OCI-LY7 (cell line): ENCODE measurements around the gene OR1Q1. TPM values are rescaled to one million over a fixed set of nuclear protein-coding genes. Genes with fewer than 3 reads are reported as not detected.
"Not testable (repeated sequence)": the region's sequence is repeated elsewhere in the genome, so short reads cannot be mapped to it uniquely, and the experiment has no call there.

Experiments used
- BruUV-seq: library from RNA; stranded (reverse); fragments of 400-500 nt; replicated peaks from 2 replicates; lab custom pipeline; 2021; lab: Mats Ljungman, UMichigan
- CTCF ChIA-PET: fragments of 300-600 bp; sonication (Branson Sonifier 250); formaldehyde crosslinking; loops from one replicate; lab custom pipeline; 2022; ENCODE audit warnings: antibody characterized with exemption; ENCODE audit not compliant: unreplicated experiment; lab: Charles Lee
- POLR2A ChIA-PET: fragments of 300-600 bp; sonication (Branson Sonifier 250); formaldehyde crosslinking; loops from one replicate; lab custom pipeline; 2022; ENCODE audit warnings: antibody characterized with exemption; lab: Charles Lee
- DNase-seq: peaks from one replicate; pipeline ENCODE4 v3.0.0-alpha.2; 2015; ENCODE audit warnings: low spot score
- H2AFZ ChIP-seq: fragments of 200-600 bp; sonication (generic), shearing (Covaris generic); 2 replicates; pipeline ENCODE4 v1.6.1; 2014; ENCODE audit warnings: mild to moderate bottlenecking, antibody characterized with exemption, low read length, moderate library complexity
- H3K27ac ChIP-seq: fragments of 200-600 bp; sonication (generic); 2 replicates; pipeline ENCODE4 v1.5.1; 2014; ENCODE audit warnings: mixed run types, low read depth, mild to moderate bottlenecking, moderate library complexity, low read length, inconsistent platforms; ENCODE audit not compliant: poor library complexity, severe bottlenecking
- H3K36me3 ChIP-seq: fragments of 200-600 bp; sonication (generic); 2 replicates; pipeline ENCODE4 v1.6.1; 2014; ENCODE audit warnings: mild to moderate bottlenecking, antibody characterized with exemption, low read length, moderate library complexity, mixed read lengths; ENCODE audit not compliant: insufficient read depth
- H3K4me1 ChIP-seq: fragments of 200-600 bp; sonication (generic); 2 replicates; pipeline ENCODE4 v1.5.1; 2014; ENCODE audit warnings: mild to moderate bottlenecking, low read length; ENCODE audit not compliant: insufficient read depth, poor library complexity, severe bottlenecking
- H3K4me2 ChIP-seq: fragments of 200-600 bp; sonication (generic); 2 replicates; pipeline ENCODE4 v1.6.1; 2014; ENCODE audit warnings: mild to moderate bottlenecking, low read length
- H3K4me3 ChIP-seq: fragments of 200-600 bp; sonication (generic); 2 replicates; pipeline ENCODE4 v1.5.1; 2014; ENCODE audit warnings: mild to moderate bottlenecking, low read depth, low read length; ENCODE audit not compliant: poor library complexity, severe bottlenecking
- H3K79me2 ChIP-seq: fragments of 200-600 bp; sonication (generic); 2 replicates; pipeline ENCODE4 v1.6.1; 2016; ENCODE audit warnings: low read depth, mild to moderate bottlenecking, low read length, moderate library complexity, mixed read lengths; ENCODE audit not compliant: insufficient read depth
- H3K9me2 ChIP-seq: fragments of 200-600 bp; sonication (generic); 2 replicates; pipeline ENCODE4 v1.6.1; 2016; ENCODE audit warnings: mild to moderate bottlenecking, low read length, mixed read lengths; ENCODE audit not compliant: insufficient read depth
- H3K9me3 ChIP-seq: fragments of 200-600 bp; sonication (generic); 2 replicates; pipeline ENCODE4 v1.6.1; 2014; ENCODE audit warnings: mild to moderate bottlenecking, mixed run types, low read length, mixed read lengths
- H4K20me1 ChIP-seq: fragments of 200-600 bp; sonication (generic); 2 replicates; pipeline ENCODE4 v1.6.1; 2014; ENCODE audit warnings: mild to moderate bottlenecking, antibody characterized with exemption, low read length, moderate library complexity, mixed read lengths; ENCODE audit not compliant: insufficient read depth
- CTCF ChIP-seq: fragments of 200-600 bp; sonication (generic); conservative IDR thresholded peaks from 2 replicates; pipeline ENCODE4 v1.5.1; 2014; ENCODE audit warnings: mild to moderate bottlenecking, antibody characterized with exemption, low read length, moderate library complexity, mixed read lengths
- EZH2phosphoT487 ChIP-seq: fragments of 200-600 bp; sonication (generic); IDR thresholded peaks from 2 replicates; pipeline ENCODE4 v1.6.1; 2018; ENCODE audit warnings: low read depth, borderline replicate concordance, mild to moderate bottlenecking, mixed run types, antibody characterized with exemption, low read length, moderate library complexity, mixed read lengths
- intact Hi-C: fragments of 100-400 bp; cut with micrococcal nuclease; formaldehyde crosslinking; loops from one replicate; pipeline ENCODE4 v1.10.0; 2022; ENCODE audit not compliant: unreplicated experiment
- total RNA-seq, 2 experiments: library from RNA; depleted of rRNA in 1 of 2; stranded (reverse); fragments of >200 nt in 1 of 2; shearing (Covaris generic) in 1 of 2; gene quantifications; 2 replicates each; pipeline ENCODE4 v1.2.3, GENCODE V29; 2014 to 2022

Gene OR1Q1
- total RNA-seq, 2 experiments from 2014 or later = not detected

DNA sequence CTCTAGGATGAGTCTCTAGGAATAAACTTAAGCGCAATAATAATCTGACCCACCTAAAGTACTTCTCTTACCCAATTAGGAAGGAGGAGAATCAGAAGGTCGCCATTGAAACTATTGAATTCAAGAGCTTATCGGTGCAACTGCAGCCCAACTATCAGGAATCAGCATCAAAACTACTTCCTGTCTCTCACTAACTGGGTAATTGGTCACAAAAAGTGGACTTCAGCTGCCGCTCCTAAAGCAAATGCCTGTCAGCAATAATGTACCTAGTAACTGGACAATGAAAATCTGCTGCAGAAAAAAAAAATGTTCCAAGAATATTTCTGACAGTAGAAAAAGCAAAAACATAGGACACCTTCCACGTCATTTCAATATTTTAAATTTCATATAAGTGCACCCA is 34.7 kb upstream of the OR1Q1 start:
- no peak overlapping the region for H3K4me3 ChIP-seq
- no peaks in the 10 kb centered on the region for H3K79me2 ChIP-seq
- no peaks in the 10 kb centered on the region for H3K36me3 ChIP-seq
- ChIA-PET POLR2A (interaction anchor here (0.6 kb wide), 1 partner anchor 8 kb away, joined by 4 read pairs; no protein-coding TSS in a partner anchor), CTCF (no interaction called here)
- TF ChIP-seq CTCF = no peak
- no peak for TF ChIP-seq EZH2phosphoT487
- no peaks in the 10 kb centered on the region for H3K9me2 ChIP-seq
- no peak overlapping the region for H3K4me2 ChIP-seq
- no peak for DNase-seq
- intact Hi-C loops = no loop called here
- H4K20me1 ChIP-seq = no peaks in the 10 kb centered on the region
- no TSS peak for BruUV-seq
- H3K27ac ChIP-seq = no peak overlapping the region
- no peaks in the 10 kb centered on the region for H3K9me3 ChIP-seq
- H2AFZ ChIP-seq = no peak overlapping the region
- no peaks in the 10 kb centered on the region for H3K4me1 ChIP-seq

DNA sequence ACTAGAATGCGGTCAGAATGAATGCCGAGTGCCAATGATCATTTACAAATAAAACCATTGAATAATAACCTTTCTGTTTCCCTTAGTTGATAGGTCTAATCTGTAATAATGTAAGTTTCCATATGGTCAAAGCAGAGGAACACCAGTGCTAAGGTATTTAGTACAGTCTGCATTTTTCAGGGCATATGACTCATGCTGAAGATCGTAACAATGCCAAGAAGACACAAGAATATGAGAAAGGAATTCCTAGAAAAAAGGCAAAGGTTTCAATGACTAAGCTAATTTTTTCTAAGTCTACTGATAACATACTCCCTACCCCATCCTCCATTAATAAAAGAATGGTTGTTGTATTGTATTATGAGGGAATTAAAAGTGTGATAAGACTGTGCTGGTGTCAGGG is 34.2 kb upstream of the OR1Q1 start:
- no TSS peak for BruUV-seq

GRCh38 chr9:122583284-122583683 is 31.3 kb upstream of the OR1Q1 start, which contains the start of gene OR1L8:
Gene OR1L8 (minus strand): TSS chr9:122583384. CDS start chr9:122568477, 14,907 bp downstream.
- H3K36me3 ChIP-seq, H3K4me1 ChIP-seq, CTCF ChIA-PET, H3K4me3 ChIP-seq, H4K20me1 ChIP-seq, H3K27ac ChIP-seq, intact Hi-C loops, H3K9me3 ChIP-seq, H3K4me2 ChIP-seq, H3K9me2 ChIP-seq, BruUV-seq, H2AFZ ChIP-seq, H3K79me2 ChIP-seq, DNase-seq: not testable (repeated sequence)
- POLR2A ChIA-PET = interaction anchor here (0.8 kb wide), 1 partner anchor 1870 kb away, joined by 4 read pairs; no protein-coding TSS in a partner anchor

More for the DNA sequence above, 34.2 kb upstream of the OR1Q1 start:
- Histone ChIP-seq H3K9me3 (no peaks in the 10 kb centered on the region), H3K4me2 (no peak overlapping the region), H3K4me1 (no peaks in the 10 kb centered on the region), H3K4me3 (no peak overlapping the region), H3K79me2 (no peaks in the 10 kb centered on the region), H3K9me2 (no peaks in the 10 kb centered on the region), H3K27ac (no peak overlapping the region), H4K20me1 (no peaks in the 10 kb centered on the region), H2AFZ (no peak overlapping the region), H3K36me3 (no peaks in the 10 kb centered on the region)
- no peak for DNase-seq
- POLR2A ChIA-PET = interaction anchor here (0.6 kb wide), 1 partner anchor 8 kb away, joined by 4 read pairs; no protein-coding TSS in a partner anchor
- intact Hi-C loops = no loop called here
- no peak for TF ChIP-seq EZH2phosphoT487
- no peak for TF ChIP-seq CTCF
- CTCF ChIA-PET = no interaction called here
